Measurements from ENCODE around the gene JAM3.

Gene JAM3

DNA sequence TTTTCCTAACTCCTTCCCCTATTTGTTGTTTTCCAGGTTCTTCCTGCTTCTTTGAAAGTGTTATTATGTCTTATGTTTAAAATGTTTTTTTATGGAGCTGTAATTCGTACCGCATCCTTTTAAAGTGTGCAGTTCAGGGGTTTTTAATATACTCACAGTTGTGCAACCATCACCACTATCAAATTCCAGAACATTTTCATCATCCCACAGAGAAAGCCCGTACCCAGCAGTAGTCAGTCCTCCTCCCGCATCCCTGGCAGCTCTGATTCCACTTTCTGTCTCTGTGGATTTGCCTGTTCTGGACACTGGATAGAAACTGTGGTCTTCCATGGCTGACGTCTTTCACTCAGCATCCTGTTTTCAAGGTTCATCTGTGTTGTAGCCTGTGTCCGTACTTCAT, 73.7 kb downstream of the JAM3 start:
- Histone ChIP-seq H3K36me3 (ENCODE audit: control insufficient read depth, low read depth, low read length) (peaks cover 31% of the 10 kb centered on the region), H3K9me3 (ENCODE audit: control insufficient read depth, low read depth, low read length) (peaks cover 29% of the 10 kb centered on the region), H3K4me3 (ENCODE audit: low read length) (no peak overlapping the region)

DNA sequence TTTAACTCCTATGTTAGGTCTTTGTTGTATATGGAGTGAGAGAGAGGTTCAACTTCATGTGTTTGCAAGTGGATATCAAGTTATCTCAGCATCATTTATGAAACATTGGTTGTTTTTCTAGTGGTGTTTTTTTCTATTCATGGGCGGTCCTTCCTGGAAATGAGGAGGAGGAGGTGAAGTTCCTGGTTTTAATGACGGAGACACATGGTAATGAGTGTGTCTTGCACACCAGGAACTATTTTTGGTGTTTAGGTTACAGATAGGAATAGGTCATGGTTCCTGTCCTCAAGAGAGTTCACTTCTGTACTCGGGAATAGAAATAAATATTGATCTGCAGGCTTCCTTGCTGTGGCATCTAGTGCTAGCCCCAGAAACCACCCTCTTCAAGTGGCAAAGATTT, 74.9 kb downstream of the JAM3 start:
- Histone ChIP-seq H3K27me3 (ENCODE audit: control insufficient read depth, insufficient read depth, low read length) (no peaks in the 10 kb centered on the region), H3K9me3 (ENCODE audit: control insufficient read depth, low read depth, low read length) (peaks cover 29% of the 10 kb centered on the region), H3K9ac (ENCODE audit: low read length) (no peak overlapping the region), H3K4me1 (ENCODE audit: control insufficient read depth, low read depth, low read length) (no peaks in the 10 kb centered on the region), H3K27ac (ENCODE audit: low read length) (no peak overlapping the region), H3K4me3 (ENCODE audit: low read length) (no peak overlapping the region), H3K36me3 (ENCODE audit: control insufficient read depth, low read depth, low read length) (peaks cover 40% of the 10 kb centered on the region)

More for the DNA sequence above, 73.7 kb downstream of the JAM3 start:
- Histone ChIP-seq H3K27ac (ENCODE audit: low read length) (no peak overlapping the region), H3K4me1 (ENCODE audit: control insufficient read depth, low read depth, low read length) (no peaks in the 10 kb centered on the region), H3K27me3 (ENCODE audit: control insufficient read depth, insufficient read depth, low read length) (no peaks in the 10 kb centered on the region), H3K9ac (ENCODE audit: low read length) (no peak overlapping the region)

DNA sequence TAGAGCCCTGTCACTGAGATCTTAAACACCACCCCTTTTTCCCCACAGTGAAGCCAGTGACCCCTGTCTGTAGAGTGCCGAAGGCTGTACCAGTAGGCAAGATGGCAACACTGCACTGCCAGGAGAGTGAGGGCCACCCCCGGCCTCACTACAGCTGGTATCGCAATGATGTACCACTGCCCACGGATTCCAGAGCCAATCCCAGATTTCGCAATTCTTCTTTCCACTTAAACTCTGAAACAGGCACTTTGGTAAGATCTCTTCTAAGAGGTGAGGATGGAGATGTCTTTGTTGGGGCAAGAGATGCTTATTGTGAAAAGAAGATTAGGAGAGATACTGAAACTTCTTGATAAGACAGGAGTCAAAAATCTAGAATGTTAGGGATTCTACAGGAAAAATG, 75.9 kb downstream of the JAM3 start:
- no peak overlapping the region for H3K9ac ChIP-seq (ENCODE audit: low read length)
- H3K9me3 ChIP-seq (ENCODE audit: control insufficient read depth, low read depth, low read length), result peaks cover 29% of the 10 kb centered on the region
- H3K27me3 ChIP-seq (ENCODE audit: control insufficient read depth, insufficient read depth, low read length), result no peaks in the 10 kb centered on the region
- no peaks in the 10 kb centered on the region for H3K4me1 ChIP-seq (ENCODE audit: control insufficient read depth, low read depth, low read length)
- no peak overlapping the region for H3K27ac ChIP-seq (ENCODE audit: low read length)
- H3K4me3 ChIP-seq (ENCODE audit: low read length), result no peak overlapping the region
- H3K36me3 ChIP-seq (ENCODE audit: control insufficient read depth, low read depth, low read length), result peaks cover 49% of the 10 kb centered on the region

DNA sequence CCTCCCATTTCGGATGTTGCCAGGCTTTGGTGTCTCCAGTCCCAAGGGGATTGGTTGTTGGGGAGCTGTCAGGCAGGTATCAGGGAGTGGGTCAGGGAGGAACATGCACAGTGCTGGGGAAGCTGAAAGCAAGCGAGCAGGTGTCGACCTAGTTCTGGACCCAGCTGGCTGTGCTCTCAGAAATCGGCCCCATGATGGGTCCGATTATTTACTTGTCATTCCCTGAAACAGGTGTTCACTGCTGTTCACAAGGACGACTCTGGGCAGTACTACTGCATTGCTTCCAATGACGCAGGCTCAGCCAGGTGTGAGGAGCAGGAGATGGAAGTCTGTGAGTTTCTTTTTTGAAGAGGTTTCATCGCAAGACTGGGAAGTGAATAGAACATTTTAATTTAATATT, 76.8 kb downstream of the JAM3 start:
- Histone ChIP-seq H3K27ac (ENCODE audit: low read length) (no peak overlapping the region), H3K4me3 (ENCODE audit: low read length) (no peak overlapping the region), H3K9me3 (ENCODE audit: control insufficient read depth, low read depth, low read length) (peaks cover 29% of the 10 kb centered on the region), H3K27me3 (ENCODE audit: control insufficient read depth, insufficient read depth, low read length) (no peaks in the 10 kb centered on the region), H3K4me1 (ENCODE audit: control insufficient read depth, low read depth, low read length) (no peaks in the 10 kb centered on the region), H3K9ac (ENCODE audit: low read length) (no peak overlapping the region), H3K36me3 (ENCODE audit: control insufficient read depth, low read depth, low read length) (peaks cover 57% of the 10 kb centered on the region)

DNA sequence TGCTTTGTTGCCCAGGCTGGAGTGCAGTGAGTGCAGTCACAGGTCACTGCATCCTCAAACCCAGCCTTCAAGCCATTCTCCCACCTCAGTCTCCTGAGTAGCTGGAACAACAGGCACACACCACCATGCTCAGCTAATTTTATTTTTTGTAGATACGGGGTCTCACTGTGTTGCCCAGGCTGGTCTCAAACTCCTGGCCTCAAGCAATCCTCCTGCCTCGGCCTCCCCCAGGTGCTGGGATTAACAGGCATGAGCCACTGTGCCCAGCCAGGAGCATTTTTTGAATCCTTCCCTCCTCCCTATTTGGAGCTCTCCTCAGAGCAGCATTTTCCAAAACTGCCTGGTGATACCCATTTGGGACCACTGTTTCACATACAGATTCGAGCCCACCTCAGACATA, 77.7 kb downstream of the JAM3 start:
- no peaks in the 10 kb centered on the region for H3K27me3 ChIP-seq (ENCODE audit: control insufficient read depth, insufficient read depth, low read length)
- peaks cover 29% of the 10 kb centered on the region for H3K9me3 ChIP-seq (ENCODE audit: control insufficient read depth, low read depth, low read length)
- no peak overlapping the region for H3K27ac ChIP-seq (ENCODE audit: low read length)
- H3K4me1 ChIP-seq (ENCODE audit: control insufficient read depth, low read depth, low read length), result no peaks in the 10 kb centered on the region
- no peak overlapping the region for H3K4me3 ChIP-seq (ENCODE audit: low read length)
- no peak overlapping the region for H3K9ac ChIP-seq (ENCODE audit: low read length)
- H3K36me3 ChIP-seq (ENCODE audit: control insufficient read depth, low read depth, low read length), result peaks cover 61% of the 10 kb centered on the region

DNA sequence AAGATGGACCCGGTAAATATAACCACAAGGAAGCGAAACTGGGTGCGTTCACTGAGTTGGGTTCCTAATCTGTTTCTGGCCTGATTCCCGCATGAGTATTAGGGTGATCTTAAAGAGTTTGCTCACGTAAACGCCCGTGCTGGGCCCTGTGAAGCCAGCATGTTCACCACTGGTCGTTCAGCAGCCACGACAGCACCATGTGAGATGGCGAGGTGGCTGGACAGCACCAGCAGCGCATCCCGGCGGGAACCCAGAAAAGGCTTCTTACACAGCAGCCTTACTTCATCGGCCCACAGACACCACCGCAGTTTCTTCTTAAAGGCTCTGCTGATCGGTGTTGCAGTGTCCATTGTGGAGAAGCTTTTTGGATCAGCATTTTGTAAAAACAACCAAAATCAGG, 80.5 kb downstream of the JAM3 start:
- Histone ChIP-seq H3K9ac (ENCODE audit: low read length) (no peak overlapping the region), H3K36me3 (ENCODE audit: control insufficient read depth, low read depth, low read length) (peaks cover 68% of the 10 kb centered on the region), H3K27ac (ENCODE audit: low read length) (no peak overlapping the region), H3K9me3 (ENCODE audit: control insufficient read depth, low read depth, low read length) (peaks cover 9% of the 10 kb centered on the region), H3K27me3 (ENCODE audit: control insufficient read depth, insufficient read depth, low read length) (no peaks in the 10 kb centered on the region), H3K4me1 (ENCODE audit: control insufficient read depth, low read depth, low read length) (no peaks in the 10 kb centered on the region), H3K4me3 (ENCODE audit: low read length) (no peak overlapping the region)

DNA sequence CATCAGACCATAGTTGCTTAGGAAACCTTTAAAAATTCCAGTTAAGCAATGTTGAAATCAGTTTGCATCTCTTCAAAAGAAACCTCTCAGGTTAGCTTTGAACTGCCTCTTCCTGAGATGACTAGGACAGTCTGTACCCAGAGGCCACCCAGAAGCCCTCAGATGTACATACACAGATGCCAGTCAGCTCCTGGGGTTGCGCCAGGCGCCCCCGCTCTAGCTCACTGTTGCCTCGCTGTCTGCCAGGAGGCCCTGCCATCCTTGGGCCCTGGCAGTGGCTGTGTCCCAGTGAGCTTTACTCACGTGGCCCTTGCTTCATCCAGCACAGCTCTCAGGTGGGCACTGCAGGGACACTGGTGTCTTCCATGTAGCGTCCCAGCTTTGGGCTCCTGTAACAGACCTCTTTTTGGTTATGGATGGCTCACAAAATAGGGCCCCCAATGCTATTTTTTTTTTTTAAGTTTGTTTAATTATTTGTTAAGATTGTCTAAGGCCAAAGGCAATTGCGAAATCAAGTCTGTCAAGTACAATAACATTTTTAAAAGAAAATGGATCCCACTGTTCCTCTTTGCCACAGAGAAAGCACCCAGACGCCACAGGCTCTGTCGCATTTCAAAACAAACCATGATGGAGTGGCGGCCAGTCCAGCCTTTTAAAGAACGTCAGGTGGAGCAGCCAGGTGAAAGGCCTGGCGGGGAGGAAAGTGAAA, 81.5 kb downstream of the JAM3 start:
- Histone ChIP-seq H3K27ac (ENCODE audit: low read length) (no peak overlapping the region), H3K4me1 (ENCODE audit: control insufficient read depth, low read depth, low read length) (no peaks in the 10 kb centered on the region), H3K27me3 (ENCODE audit: control insufficient read depth, insufficient read depth, low read length) (no peaks in the 10 kb centered on the region), H3K9me3 (ENCODE audit: control insufficient read depth, low read depth, low read length) (peaks cover 6% of the 10 kb centered on the region), H3K4me3 (ENCODE audit: low read length) (no peak overlapping the region), H3K9ac (ENCODE audit: low read length) (no peak overlapping the region), H3K36me3 (ENCODE audit: control insufficient read depth, low read depth, low read length) (peaks cover 62% of the 10 kb centered on the region)

DNA sequence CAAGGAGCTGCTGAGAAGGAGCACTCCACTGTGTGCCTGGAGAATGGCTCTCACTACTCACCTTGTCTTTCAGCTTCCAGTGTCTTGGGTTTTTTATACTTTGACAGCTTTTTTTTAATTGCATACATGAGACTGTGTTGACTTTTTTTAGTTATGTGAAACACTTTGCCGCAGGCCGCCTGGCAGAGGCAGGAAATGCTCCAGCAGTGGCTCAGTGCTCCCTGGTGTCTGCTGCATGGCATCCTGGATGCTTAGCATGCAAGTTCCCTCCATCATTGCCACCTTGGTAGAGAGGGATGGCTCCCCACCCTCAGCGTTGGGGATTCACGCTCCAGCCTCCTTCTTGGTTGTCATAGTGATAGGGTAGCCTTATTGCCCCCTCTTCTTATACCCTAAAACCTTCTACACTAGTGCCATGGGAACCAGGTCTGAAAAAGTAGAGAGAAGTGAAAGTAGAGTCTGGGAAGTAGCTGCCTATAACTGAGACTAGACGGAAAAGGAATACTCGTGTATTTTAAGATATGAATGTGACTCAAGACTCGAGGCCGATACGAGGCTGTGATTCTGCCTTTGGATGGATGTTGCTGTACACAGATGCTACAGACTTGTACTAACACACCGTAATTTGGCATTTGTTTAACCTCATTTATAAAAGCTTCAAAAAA, 82.3 kb downstream of the JAM3 start:
- no peaks in the 10 kb centered on the region for H3K9me3 ChIP-seq (ENCODE audit: control insufficient read depth, low read depth, low read length)
- H3K27me3 ChIP-seq (ENCODE audit: control insufficient read depth, insufficient read depth, low read length), result no peaks in the 10 kb centered on the region
- H3K4me3 ChIP-seq (ENCODE audit: low read length), result no peak overlapping the region
- no peak overlapping the region for H3K9ac ChIP-seq (ENCODE audit: low read length)
- H3K4me1 ChIP-seq (ENCODE audit: control insufficient read depth, low read depth, low read length), result no peaks in the 10 kb centered on the region
- H3K27ac ChIP-seq (ENCODE audit: low read length), result no peak overlapping the region
- peaks cover 62% of the 10 kb centered on the region for H3K36me3 ChIP-seq (ENCODE audit: control insufficient read depth, low read depth, low read length)

DNA sequence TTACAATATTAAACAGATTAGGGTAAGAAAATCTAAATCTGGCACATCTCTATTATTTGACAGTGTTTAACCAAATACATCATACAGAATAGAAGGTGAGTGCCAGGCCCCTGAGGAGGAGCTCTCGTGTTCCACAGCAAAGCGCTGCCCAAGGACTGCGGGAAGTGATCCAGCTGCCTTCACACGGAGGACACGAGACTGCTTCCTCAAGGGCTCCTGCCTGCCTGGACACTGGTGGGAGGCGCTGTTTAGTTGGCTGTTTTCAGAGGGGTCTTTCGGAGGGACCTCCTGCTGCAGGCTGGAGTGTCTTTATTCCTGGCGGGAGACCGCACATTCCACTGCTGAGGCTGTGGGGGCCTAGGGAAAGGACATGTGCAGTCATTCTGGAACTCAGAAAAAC, 83.8 kb downstream of the JAM3 start:
- Histone ChIP-seq H3K9ac (ENCODE audit: low read length) (no peak overlapping the region), H3K4me3 (ENCODE audit: low read length) (no peak overlapping the region), H3K9me3 (ENCODE audit: control insufficient read depth, low read depth, low read length) (no peaks in the 10 kb centered on the region), H3K4me1 (ENCODE audit: control insufficient read depth, low read depth, low read length) (no peaks in the 10 kb centered on the region), H3K36me3 (ENCODE audit: control insufficient read depth, low read depth, low read length) (peaks cover 74% of the 10 kb centered on the region), H3K27me3 (ENCODE audit: control insufficient read depth, insufficient read depth, low read length) (no peaks in the 10 kb centered on the region), H3K27ac (ENCODE audit: low read length) (no peak overlapping the region)

DNA sequence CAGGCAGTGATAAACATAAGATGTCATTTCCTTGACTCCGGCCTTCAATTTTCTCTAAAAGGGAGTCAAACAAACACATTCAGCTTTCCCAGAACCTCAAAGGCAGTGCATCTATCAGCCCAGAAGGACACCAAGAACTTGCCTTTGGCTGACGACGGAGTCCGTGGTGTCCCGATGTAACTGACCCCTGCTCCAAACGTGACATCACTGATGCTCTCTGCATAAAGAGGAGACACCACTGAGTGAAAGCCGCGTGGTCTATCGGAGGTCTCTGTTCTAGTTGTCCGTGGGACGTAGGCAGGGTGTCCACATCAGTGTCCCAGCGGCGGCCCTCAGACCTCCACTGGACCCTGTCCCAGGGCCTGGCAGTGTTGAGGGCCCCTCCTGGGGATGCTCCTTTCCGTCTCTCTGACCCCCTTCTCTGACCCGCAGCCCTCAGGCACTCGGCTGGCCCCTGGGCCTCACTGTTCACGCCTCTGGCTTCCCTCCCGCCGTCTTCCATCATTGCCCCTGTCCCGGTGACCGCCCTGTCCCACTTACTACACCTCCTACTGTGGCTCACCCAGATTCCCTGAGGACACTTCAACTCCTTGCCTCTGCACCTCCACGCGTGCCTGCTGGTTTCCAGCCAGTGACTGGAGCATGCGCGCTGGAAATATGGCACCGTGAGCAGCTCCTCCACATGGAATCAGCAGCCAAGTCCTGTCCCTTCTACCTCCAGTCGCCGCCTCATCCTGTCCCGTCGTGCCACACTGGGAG, 84.5 kb downstream of the JAM3 start:
- no peaks in the 10 kb centered on the region for H3K9me3 ChIP-seq (ENCODE audit: control insufficient read depth, low read depth, low read length)
- no peaks in the 10 kb centered on the region for H3K4me1 ChIP-seq (ENCODE audit: control insufficient read depth, low read depth, low read length)
- peaks cover 77% of the 10 kb centered on the region for H3K36me3 ChIP-seq (ENCODE audit: control insufficient read depth, low read depth, low read length)
- no peak overlapping the region for H3K27ac ChIP-seq (ENCODE audit: low read length)
- no peak overlapping the region for H3K9ac ChIP-seq (ENCODE audit: low read length)
- H3K27me3 ChIP-seq (ENCODE audit: control insufficient read depth, insufficient read depth, low read length), result no peaks in the 10 kb centered on the region
- no peak overlapping the region for H3K4me3 ChIP-seq (ENCODE audit: low read length)

DNA sequence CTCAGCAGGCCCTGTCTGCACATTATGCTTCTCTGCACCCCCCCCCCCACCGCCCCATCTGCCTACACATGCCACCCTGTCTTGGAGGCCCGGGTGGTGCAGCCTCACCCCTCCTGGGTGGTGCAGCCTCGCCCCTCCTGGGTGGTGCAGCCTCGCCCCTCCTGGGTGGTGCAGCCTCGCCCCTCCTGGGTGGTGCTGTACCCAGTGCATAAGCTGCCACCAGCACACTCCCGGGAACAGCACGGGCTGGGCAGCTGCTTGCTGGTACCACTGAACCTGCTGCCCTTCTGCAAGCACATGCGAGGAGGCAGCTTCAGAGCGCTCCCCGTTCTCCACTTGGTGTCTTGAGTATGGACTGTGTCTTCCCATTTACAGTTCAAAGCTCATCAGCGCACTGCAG, 85.6 kb downstream of the JAM3 start:
- Histone ChIP-seq H3K9me3 (ENCODE audit: control insufficient read depth, low read depth, low read length) (no peaks in the 10 kb centered on the region), H3K9ac (ENCODE audit: low read length) (no peak overlapping the region), H3K4me1 (ENCODE audit: control insufficient read depth, low read depth, low read length) (no peaks in the 10 kb centered on the region), H3K27me3 (ENCODE audit: control insufficient read depth, insufficient read depth, low read length) (no peaks in the 10 kb centered on the region), H3K4me3 (ENCODE audit: low read length) (no peak overlapping the region), H3K36me3 (ENCODE audit: control insufficient read depth, low read depth, low read length) (peaks cover 77% of the 10 kb centered on the region), H3K27ac (ENCODE audit: low read length) (no peak overlapping the region)
